Measurements from ENCODE around the gene BTNL9. TPM values are rescaled to one million over a fixed set of nuclear protein-coding genes. Genes with fewer than 3 reads are reported as not detected.

The BTNL9 gene
- total RNA-seq, 2 experiments from 2014 or later = not detected

DNA sequence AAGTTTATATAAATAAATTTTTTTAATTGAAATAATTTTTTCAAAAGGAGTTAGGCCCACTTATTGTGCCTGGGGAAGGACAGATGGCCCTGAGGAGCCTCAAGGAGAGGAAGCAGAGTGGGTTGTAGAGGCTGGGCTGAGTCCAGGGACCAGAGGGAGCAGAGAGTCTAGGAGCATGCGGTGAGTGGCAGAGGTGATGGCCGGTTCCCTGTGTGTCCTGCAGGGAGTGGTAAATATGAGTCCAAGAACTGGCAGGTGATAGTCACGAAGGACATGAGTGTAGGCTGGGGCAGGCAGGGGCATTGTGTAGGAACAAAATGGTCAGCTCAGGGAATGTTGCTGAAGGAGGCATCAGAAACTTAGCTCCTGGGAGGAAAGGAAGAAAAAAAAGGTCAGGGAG, 8.3 kb upstream of the BTNL9 start:
- Mint-ChIP-seq H3K36me3 (ENCODE audit: low read depth) (no peaks in the 10 kb centered on the region), H3K27me3 (ENCODE audit: low read depth) (peaks cover 6% of the 10 kb centered on the region), H3K4me1 (ENCODE audit: low read depth) (no peaks in the 10 kb centered on the region), H3K9me3 (peaks cover 4% of the 10 kb centered on the region), H3K27ac (no peak overlapping the region), H3K4me3 (no peak overlapping the region)
- CTCF ChIA-PET = no interaction called here
- no peak for DNase-seq
- intact Hi-C loops (cut with micrococcal nuclease) = no loop called here

DNA sequence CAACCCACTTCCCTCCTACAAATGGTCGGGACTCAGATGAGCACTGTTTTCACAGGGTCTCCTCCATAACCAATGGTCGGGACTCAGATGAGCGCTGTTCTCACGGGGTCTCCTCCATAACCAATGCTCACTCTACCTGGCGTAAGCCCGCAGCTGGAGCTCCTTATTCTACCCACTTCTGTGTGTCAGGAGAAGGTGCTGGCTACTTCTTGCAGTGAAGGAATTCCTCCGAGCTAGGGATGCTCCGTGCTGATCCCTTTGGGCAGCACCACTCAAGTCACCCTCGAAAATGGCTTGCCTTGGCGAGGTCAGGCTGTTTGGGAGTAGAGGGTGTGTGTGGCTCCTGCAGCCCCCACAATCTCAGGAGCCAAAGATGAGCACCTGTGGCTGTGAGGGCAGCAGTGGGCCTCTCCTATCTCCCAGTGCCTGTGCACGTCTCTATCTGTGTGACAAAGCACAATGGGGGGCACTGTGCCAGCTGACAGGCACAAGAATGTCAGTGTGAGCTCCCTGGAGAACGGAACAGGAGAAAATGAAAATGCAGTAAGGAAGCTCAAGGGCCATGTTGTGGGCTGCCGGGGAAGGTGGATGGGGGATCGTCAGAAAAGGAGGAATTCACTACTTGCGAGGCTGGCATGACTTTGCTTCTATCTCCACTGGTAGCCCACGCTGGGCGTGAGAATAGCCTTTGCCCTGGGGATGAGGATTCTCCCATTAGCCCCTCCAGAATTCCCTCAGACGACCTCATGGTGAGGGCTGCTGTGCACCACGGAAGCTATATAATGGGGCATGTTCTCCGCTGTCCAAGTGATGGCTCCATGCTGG, 3.9 kb upstream of the BTNL9 start:
- Mint-ChIP-seq H3K4me3 (no peak overlapping the region), H3K27ac (no peak overlapping the region), H3K4me1 (ENCODE audit: low read depth) (no peaks in the 10 kb centered on the region), H3K36me3 (ENCODE audit: low read depth) (no peaks in the 10 kb centered on the region), H3K9me3 (peaks cover 4% of the 10 kb centered on the region), H3K27me3 (ENCODE audit: low read depth) (peaks cover 18% of the 10 kb centered on the region)
- intact Hi-C loops (cut with micrococcal nuclease) = no loop called here
- CTCF ChIA-PET = no interaction called here
- no peak for DNase-seq

DNA sequence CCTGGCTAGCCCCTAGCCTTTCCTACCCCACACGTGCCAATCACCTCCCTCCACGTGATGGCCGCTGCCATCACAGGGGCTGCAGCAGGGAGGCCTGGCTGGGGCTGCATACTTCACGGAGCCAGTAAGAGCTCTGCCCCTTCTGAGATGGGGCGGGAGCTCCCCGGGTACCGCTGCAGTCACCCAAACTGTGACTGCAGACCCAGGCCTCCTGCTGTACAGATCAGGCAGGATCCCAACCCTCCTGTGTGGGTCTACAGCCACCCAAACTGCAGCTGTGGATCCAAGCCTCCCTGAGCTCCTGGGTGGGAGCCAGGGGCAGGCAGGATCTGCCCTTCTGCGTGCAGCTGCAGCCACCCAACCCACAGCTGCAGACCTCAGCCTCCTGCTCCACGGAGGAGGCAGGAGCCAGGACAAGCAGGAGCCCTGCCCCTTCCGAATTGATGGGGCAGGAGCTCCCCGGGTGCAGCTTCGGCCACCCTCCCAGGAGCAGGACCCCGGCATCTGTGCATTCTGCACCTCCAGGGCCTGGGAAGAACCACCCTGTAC, 3.2 kb upstream of the BTNL9 start:
- CTCF ChIA-PET = no interaction called here
- Mint-ChIP-seq H3K36me3 (ENCODE audit: low read depth) (no peaks in the 10 kb centered on the region), H3K4me1 (ENCODE audit: low read depth) (no peaks in the 10 kb centered on the region), H3K27ac (no peak overlapping the region), H3K4me3 (no peak overlapping the region), H3K27me3 (ENCODE audit: low read depth) (peaks cover 18% of the 10 kb centered on the region), H3K9me3 (peaks cover 2% of the 10 kb centered on the region)
- intact Hi-C loops (cut with micrococcal nuclease) = no loop called here
- DNase-seq = no peak

DNA sequence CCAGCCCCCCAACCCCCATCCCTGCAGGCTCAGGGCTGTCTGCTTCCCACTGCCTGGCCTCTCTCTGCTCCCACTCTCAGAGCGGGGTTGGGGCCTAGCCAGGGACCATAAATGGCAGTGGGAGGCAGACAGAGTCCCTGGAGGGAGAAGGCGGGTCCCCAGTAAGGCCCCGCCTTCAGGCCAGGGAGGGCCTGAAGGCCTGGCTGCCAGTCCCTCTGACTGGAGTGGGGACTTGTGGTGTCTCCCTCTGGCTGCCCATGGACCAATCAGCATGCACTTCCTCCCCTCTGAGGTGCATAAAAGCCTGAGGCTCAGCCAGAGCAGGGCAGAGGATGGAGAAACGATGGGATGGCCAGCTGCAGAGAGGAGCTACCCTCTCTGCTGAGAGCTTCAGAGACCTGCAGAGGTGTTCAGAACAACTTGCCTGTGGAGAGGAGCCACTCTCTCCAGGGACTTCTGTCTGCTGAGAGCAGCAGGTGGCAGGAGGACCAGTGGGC, 2.7 kb upstream of the BTNL9 start:
- DNase-seq = no peak
- no peak overlapping the region for H3K4me3 Mint-ChIP-seq
- H3K27me3 Mint-ChIP-seq (ENCODE audit: low read depth) = peaks cover 22% of the 10 kb centered on the region
- CTCF ChIA-PET = interaction anchor here (0.6 kb wide), 1 partner anchor 148 kb away, joined by 3 read pairs; no protein-coding TSS in a partner anchor
- no peaks in the 10 kb centered on the region for H3K9me3 Mint-ChIP-seq
- intact Hi-C loops (cut with micrococcal nuclease) = no loop called here
- no peaks in the 10 kb centered on the region for H3K4me1 Mint-ChIP-seq (ENCODE audit: low read depth)
- H3K36me3 Mint-ChIP-seq (ENCODE audit: low read depth) = no peaks in the 10 kb centered on the region
- H3K27ac Mint-ChIP-seq = no peak overlapping the region

DNA sequence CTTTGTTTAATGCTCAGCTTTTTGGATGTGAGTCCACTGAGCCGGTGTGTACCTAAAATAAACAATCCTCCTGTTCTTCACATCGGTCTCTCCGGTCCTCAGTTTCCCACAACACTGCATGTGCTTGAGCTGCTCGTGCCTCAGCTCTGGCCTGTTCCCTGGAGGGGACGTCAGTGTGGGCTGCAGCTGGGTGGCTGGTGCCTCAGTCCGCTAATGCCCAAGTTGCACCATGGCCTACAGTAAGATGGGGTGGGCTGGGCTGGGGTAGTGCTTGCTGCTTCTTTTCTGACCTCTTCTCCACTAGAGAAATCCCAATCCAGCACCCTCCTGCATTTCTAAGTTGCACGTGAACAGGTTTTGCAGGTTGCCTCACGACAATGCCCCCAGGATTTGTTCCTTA, 595 bp upstream of the BTNL9 start:
- Mint-ChIP-seq H3K4me1 (ENCODE audit: low read depth) (no peaks in the 10 kb centered on the region), H3K9me3 (no peaks in the 10 kb centered on the region), H3K36me3 (ENCODE audit: low read depth) (no peaks in the 10 kb centered on the region), H3K27me3 (ENCODE audit: low read depth) (peaks cover 38% of the 10 kb centered on the region), H3K27ac (no peak overlapping the region), H3K4me3 (no peak overlapping the region)
- CTCF ChIA-PET = no interaction called here
- intact Hi-C loops (cut with micrococcal nuclease) = no loop called here
- no peak for DNase-seq

DNA sequence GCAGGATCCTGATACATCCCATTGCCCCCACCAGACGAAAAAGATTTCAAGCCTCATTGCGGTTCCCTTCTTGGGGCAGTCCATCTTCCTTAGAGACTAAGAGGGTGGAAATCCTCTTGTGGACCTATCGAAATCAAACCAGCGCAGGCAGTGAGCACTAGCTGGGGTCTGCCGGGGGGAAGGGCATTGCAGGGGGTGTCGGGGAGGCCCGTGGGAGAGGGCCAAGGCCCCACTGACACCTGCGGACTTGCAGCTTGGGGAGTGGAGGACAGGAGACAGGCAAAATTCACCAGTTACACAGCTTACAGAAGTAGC, 522 bp downstream of the BTNL9 start:
- H3K4me3 Mint-ChIP-seq = no peak overlapping the region
- no peaks in the 10 kb centered on the region for H3K9me3 Mint-ChIP-seq
- H3K36me3 Mint-ChIP-seq (ENCODE audit: low read depth) = no peaks in the 10 kb centered on the region
- intact Hi-C loops (cut with micrococcal nuclease) = no loop called here
- H3K4me1 Mint-ChIP-seq (ENCODE audit: low read depth) = no peaks in the 10 kb centered on the region
- CTCF ChIA-PET = no interaction called here
- H3K27me3 Mint-ChIP-seq (ENCODE audit: low read depth) = peaks cover 43% of the 10 kb centered on the region
- DNase-seq = no peak
- H3K27ac Mint-ChIP-seq = no peak overlapping the region

DNA sequence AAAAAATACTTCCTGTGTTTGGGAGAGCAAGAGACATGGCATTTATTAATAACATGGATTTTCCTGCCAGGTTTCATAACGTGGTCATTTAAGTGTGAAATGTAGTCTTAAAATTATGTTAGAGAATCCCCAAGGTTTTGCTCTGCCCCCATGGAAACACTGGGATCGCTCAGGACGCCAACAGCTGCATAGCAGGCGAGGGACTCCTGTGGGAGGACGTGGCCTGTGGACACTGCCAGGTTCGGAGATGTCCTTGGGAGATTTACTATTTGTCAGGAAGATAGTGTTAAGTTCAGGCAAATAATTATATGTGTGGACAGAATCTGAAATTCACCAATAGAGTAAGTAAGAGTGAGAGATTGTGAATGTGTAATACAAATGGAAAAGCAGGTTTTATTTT, 977 bp downstream of the BTNL9 start:
- H3K4me3 Mint-ChIP-seq = no peak overlapping the region
- no peak for DNase-seq
- CTCF ChIA-PET = no interaction called here
- H3K27me3 Mint-ChIP-seq (ENCODE audit: low read depth) = peaks cover 43% of the 10 kb centered on the region
- intact Hi-C loops (cut with micrococcal nuclease) = no loop called here
- H3K4me1 Mint-ChIP-seq (ENCODE audit: low read depth) = no peaks in the 10 kb centered on the region
- no peaks in the 10 kb centered on the region for H3K9me3 Mint-ChIP-seq
- no peaks in the 10 kb centered on the region for H3K36me3 Mint-ChIP-seq (ENCODE audit: low read depth)
- no peak overlapping the region for H3K27ac Mint-ChIP-seq

DNA sequence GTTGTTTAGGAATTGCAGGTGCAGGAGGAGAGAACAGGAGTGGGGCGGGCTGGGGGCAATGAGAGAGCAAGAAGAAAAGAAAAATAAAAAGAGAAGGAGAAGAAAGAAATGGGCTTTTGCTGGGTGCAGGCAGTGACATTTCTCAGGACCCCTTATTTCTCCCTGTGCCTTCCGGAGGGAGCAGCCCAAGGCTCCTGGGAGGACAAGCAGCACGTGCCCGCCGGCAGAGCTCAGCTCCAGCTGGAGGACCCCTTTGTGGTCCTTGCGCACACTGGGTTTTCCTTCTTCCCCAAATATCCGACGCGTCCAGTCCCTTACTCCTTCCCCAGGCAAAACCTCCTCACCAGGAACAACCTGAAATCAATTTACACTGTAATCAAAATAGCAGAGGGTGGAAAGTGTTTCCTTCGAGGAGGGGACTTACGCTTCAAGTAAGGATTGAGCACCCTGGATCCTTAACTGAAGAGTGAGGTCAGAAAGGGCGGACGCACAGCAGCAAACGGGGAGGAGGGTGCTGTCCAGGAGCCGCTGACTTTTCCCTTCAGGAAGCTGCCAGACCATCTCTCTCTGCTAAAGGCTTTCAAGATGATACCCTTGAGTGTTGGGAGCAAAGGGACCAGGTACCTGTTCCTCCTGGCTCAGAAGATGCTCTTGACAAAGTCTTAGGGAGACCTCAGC, 2.1 kb downstream of the BTNL9 start:
- intact Hi-C loops (cut with micrococcal nuclease) = no loop called here
- no peak overlapping the region for H3K27ac Mint-ChIP-seq
- H3K4me1 Mint-ChIP-seq (ENCODE audit: low read depth) = no peaks in the 10 kb centered on the region
- H3K27me3 Mint-ChIP-seq (ENCODE audit: low read depth) = peaks cover 40% of the 10 kb centered on the region
- no peak overlapping the region for H3K4me3 Mint-ChIP-seq
- H3K9me3 Mint-ChIP-seq = no peaks in the 10 kb centered on the region
- CTCF ChIA-PET = no interaction called here
- DNase-seq = no peak
- H3K36me3 Mint-ChIP-seq (ENCODE audit: low read depth) = no peaks in the 10 kb centered on the region

DNA sequence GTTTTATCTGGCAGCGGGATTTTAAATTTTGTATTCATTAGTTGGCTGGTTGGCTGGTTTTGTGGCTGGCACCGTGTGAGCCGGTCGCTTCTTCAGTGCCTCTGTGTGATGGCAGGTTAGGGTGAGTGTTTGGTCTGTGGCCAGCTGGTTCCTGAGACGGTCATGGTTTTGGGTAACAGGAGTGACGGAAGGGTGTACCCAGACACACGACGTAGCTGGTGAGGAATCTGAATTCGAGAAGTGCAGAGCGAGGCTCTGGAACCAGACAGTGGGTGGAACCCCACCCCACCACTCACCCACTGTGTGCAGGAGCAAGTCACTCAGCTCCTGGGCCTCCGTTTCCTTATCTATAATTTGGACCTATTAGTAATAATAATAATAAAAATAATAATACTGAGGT, 2.7 kb downstream of the BTNL9 start:
- Mint-ChIP-seq H3K9me3 (no peaks in the 10 kb centered on the region), H3K27me3 (ENCODE audit: low read depth) (peaks cover 44% of the 10 kb centered on the region), H3K4me1 (ENCODE audit: low read depth) (no peaks in the 10 kb centered on the region), H3K27ac (no peak overlapping the region), H3K4me3 (no peak overlapping the region), H3K36me3 (ENCODE audit: low read depth) (no peaks in the 10 kb centered on the region)
- intact Hi-C loops (cut with micrococcal nuclease) = no loop called here
- CTCF ChIA-PET = no interaction called here
- no peak for DNase-seq

DNA sequence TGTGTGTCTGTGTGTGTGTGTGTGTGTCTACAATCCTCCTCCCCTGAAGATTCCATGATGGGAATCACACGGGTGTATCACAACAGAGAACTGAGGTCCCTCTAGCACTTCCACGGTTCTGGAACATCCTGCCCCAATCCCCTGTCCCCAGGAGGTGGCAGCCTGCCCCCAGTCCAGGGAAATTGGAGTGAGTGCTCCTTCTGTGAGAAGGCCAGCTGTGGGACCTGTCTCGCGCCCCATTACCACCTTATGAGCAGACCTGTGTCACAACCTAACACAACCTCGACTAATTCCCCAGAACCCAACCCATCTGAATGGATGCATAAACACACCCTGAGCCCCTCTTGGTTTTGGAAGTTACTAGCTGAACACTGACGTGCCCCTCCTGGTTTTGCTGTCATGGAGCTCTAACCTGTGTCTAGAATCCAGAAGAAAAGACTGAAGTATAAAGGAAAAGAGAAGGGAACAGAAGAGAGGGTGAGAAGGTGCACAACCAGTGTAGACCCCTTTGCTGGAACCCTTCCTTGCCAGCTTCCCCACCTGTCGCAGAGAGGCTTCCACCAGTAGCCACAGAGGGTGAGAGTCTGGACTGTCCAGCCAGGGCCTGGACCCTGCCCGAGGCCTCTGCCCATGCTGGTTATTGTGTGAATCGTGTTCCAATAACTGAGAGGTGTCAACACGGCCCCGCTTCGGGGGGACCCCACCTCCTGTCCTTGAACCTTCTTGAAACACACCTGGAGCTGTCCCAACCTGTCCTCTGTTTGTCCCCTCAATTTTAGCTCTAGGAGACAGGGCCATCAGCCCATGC, 3.4 kb downstream of the BTNL9 start:
- Mint-ChIP-seq H3K9me3 (no peaks in the 10 kb centered on the region), H3K36me3 (ENCODE audit: low read depth) (no peaks in the 10 kb centered on the region), H3K4me3 (no peak overlapping the region), H3K27ac (no peak overlapping the region), H3K4me1 (ENCODE audit: low read depth) (no peaks in the 10 kb centered on the region), H3K27me3 (ENCODE audit: low read depth) (peaks cover 43% of the 10 kb centered on the region)
- DNase-seq = no peak
- CTCF ChIA-PET = no interaction called here
- intact Hi-C loops (cut with micrococcal nuclease) = loop anchor here (2.0 kb wide), 1 partner anchor 175 kb away; no protein-coding TSS in a partner anchor

DNA sequence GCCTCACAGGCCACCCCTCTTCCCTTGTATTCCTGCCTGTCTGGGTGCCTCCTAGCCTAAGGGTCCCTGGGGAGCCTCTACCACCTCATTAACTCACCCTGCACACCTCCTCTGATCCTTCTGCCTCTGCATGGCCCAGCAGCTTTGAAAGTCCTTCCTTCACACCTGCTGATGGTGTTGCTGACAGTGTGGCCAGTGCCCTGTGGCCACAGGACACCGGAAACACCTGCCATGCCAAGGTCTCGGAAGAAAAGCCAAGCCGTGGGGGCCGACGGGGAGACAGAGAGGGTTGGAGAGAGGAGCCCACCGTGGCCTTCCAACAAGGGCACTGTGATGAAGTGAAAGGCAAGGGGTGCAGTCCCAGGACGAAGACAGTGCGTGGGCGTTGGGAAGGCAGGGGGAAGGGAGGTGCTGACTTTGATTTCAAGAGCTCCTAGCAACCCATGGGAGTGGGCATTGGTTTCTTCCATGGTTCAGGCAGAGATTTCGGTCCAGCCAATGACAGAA, 4.1 kb downstream of the BTNL9 start:
- Mint-ChIP-seq H3K27me3 (ENCODE audit: low read depth) (peaks cover 44% of the 10 kb centered on the region), H3K27ac (no peak overlapping the region), H3K36me3 (ENCODE audit: low read depth) (no peaks in the 10 kb centered on the region), H3K4me3 (no peak overlapping the region), H3K4me1 (ENCODE audit: low read depth) (no peaks in the 10 kb centered on the region), H3K9me3 (no peaks in the 10 kb centered on the region)
- CTCF ChIA-PET = no interaction called here
- no peak for DNase-seq
- intact Hi-C loops (cut with micrococcal nuclease) = loop anchor here (2.0 kb wide), 1 partner anchor 175 kb away; no protein-coding TSS in a partner anchor

DNA sequence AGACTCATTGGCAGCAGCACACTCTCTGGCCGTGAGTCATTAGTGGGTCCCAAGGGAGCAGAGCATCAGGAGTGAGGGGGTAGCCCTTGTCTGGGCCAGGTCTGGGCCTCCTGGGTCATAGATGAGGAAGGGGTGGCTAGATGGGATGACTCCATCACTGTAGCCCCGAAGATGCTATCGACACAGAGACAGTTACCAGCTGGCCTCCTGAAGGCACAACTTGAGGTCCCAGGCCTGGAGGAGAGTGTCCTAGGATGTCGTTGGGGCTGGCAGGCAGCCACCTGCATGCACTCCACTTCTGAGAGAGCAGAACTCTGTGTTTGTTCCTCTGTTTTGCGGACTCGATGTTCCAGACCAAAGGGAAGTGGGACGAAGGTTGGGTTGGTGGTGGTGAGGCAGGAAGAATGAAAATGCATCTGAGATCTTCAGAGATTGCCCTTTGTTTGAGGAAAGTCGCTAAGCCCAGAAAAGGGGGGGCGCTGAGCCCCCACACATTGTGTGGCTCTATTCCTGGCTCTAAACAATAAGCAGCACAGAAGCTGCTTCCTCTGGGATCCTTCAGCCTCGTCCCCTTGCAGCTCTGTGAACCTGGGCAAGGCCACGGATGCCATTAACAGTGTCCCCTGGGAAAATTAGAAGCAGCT, 4.7 kb downstream of the BTNL9 start:
- Mint-ChIP-seq H3K27me3 (ENCODE audit: low read depth) (peaks cover 48% of the 10 kb centered on the region), H3K36me3 (ENCODE audit: low read depth) (no peaks in the 10 kb centered on the region), H3K4me3 (no peak overlapping the region), H3K27ac (no peak overlapping the region), H3K9me3 (no peaks in the 10 kb centered on the region), H3K4me1 (ENCODE audit: low read depth) (no peaks in the 10 kb centered on the region)
- CTCF ChIA-PET = interaction anchor here (0.7 kb wide), 1 partner anchor 11 kb away, joined by 3 read pairs; no protein-coding TSS in a partner anchor
- intact Hi-C loops (cut with micrococcal nuclease) = loop anchor here (2.0 kb wide), 1 partner anchor 176 kb away; no protein-coding TSS in a partner anchor
- no peak for DNase-seq

Data from activated naive CD4-positive, alpha-beta T cell treated with anti-CD3 and anti-CD28 coated beads for 36 hours (primary cell).